ENCODE results near the gene PRKAR1B.

The PRKAR1B gene

DNA sequence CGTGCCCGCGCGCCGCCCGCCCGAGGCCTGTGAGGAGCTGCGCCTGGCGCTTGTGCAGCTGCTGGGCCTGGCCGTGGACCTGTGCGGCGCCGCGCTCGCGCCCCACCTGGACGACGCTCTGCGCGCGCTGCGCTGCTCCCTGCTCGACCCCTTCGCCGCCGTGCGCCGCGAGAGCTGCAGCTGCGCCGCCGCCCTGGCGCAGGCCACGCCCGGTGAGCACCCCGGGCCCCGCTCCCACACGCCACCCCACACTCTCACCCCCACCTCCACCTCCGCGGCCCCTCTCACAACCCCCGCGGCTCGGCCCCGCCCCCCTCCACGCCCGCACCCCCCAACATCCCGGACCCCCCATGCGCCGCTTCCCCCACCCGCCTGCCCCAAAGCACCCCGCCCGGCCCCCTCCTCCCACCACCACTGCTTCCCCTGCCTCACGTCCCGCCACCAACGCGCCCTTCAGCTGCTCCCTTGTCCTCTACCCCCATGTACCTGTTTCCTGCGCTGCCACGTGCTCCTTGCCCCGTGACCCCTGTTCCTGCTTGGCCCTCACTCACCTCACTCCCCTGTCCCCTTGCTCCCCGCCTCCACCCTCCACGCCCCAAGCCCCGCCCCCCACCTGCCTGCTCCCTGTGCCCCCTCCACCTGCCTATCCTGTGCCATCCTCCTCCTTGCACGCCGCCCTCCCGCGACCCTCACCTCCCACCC lies at the start of gene PRKAR1B:
PRKAR1B (minus strand) TSS at position 178 of the 702 bp plus-strand sequence. CDS start 15,776 bp downstream, outside the sequence.
- DNase-seq (ENCODE audit: low read depth in 2 of 2), result no peak

GRCh38 chr7:776381-776780 lies 49.3 kb upstream of the PRKAR1B start:
- DNase-seq (ENCODE audit: low read depth in 2 of 2), result no peak

DNA sequence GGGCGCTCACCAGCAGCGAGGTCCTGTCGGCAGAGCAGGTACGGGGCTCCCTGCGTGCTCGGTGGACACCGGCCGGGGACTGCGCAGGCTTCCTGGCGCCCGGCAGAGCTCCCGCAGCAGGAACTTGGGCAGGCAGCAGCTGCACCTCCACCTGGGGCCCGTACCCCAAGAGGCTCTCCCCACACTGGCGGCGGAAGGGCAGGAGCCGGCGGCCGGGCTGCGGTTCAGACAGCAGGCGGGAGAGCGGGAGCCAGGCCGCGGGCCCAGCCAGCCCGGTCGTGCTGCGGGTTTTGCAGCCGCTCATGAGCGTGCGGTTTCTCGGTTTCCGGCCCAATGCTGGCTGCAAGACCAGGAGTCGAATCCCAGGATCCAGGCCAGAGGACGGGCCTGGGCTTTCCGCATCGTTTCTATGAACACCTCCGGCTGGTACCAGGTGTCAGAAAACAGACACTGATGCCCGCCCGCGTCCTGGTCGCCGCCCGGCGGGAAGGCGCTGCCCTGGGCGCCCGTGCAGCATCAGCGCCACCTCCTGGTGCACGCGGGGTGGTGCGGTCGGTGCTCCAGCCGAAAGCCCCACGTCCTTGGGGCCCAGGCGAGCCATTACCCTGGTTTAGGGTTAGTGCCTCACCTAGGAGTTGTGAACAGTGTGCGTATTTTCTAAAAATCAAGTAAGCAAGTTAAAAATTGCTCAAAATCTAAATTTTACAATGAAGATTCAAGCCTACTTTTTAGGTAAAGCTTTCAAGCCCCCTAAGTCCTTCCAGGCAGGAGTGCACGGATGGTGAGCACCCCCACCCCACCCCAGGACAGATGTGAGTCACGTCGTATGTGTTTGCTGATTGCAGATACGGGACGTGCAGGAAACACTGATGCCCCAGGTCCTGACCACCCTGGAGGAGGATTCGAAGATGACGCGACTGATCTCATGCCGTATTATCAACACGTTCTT lies 47.4 kb upstream of the PRKAR1B start:
- DNase-seq (ENCODE audit: low read depth in 2 of 2), result no peak

GRCh38 chr7:773622-773915 lies 46.5 kb upstream of the PRKAR1B start:
- no peak for DNase-seq (ENCODE audit: low read depth in 2 of 2)

DNA sequence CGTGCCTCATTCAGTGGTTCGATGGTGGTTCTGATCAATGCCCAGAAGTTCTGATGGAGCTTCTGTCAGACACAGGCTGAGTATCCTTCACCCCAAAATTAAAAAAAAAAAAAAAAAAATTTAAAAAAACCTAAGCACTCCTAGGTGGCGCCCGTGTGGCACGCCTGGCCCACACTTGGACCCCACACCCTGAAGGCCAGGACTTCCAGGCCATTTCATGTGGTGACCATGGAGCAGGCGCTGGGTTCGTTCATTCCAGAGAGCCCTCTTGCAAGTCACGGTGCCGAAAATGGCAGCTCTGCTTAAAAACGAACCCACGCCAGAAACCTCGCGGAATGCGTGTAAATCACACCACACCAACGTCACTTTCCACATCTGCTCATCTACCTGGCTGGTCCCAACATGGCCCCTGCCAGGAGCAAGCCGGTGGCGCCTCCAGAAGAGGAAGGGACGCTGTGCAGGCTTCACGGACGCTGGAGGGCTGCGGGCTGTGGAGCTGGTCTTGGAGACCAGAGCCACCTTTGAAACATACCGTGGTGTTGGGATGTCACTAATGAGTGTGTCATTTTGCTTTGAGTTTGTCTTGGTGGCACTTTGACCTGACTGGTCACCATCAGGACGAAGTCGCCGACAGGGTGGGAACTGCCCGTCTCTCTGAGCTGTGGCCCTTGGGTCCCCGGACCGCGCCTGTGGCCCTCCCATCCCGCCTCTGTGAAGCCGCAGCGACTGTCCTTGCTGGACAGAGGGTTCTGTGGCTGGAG lies 46.0 kb upstream of the PRKAR1B start:
- no peak for DNase-seq (ENCODE audit: low read depth in 2 of 2)

- DNase-seq (ENCODE audit: low read depth in 2 of 2), result no peak
These were observed 45.3 kb upstream of the PRKAR1B start for GRCh38 chr7:772392-772791.

DNA sequence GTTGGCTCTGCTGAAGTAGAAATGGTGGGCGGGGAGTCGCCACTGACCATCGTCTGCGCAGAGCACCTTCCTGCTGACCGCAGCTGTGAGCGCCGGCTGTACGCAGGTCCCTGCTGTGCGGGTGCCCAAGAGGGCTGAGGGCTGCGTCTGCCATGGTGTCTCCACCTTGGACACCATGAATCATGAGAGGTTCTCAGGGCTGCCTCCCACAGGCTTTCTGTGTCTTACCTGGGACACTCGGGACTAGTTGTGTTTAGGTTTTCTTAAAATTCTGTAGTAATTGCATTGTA lies 44.9 kb upstream of the PRKAR1B start:
- no peak for DNase-seq (ENCODE audit: low read depth in 2 of 2)

DNA sequence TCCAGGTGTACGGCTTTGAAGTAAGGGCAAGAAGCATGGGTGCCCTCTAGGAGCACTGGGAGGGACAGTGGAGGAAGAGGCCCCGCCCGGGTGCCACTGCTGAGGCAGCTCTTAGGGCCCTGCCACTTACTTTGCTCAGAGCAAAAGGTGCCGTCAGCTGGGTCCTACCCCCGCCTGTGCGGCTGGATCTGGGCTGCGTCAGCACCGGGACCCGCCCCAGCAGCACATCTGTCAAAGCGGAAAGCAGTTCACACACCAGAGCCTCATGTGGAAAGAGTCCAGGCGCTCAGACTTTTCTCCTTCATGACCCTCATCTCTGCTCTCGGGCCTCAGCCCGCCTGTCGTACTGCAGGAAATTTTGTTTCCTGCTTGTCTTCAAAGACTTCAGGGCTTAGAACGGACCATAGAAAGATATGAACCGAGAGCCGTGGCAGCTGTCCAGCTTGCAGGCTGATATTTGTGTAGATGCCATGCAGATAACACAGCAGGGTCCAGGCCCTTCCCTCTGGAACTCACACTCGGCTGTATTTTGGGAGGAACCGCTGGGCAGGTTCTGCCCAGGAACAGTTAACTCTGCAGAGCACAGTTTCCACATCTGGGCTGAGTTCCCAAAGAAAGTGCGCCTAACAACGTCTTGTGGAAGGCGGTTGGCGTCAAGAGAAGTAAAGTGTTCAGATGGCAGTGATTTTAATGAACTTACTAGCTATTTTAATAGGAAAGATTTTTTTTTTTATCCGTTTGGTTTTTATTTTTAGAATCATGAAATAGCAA lies 44.3 kb upstream of the PRKAR1B start:
- no peak for DNase-seq (ENCODE audit: low read depth in 2 of 2)

DNA sequence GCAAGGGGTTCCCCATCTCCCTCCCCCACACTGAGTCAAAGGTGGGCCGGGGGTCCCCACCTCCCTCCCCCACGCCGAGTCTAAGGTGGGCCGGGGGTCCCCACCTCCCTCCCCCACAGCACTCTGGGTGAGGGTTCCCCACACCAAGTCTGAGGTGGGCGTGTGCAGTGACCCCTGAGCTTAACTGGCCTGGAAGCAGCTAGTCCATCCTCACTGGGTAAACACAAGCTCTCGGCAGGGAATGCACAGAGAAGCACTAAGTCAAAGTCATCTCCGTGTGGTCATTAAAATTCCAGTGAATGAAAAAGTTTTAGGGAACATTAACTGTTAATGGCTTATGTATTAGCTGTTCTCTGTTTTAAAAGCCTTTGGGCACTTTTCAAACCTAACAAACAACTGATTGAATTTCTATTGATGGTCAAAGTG lies 43.7 kb upstream of the PRKAR1B start:
- no peak for DNase-seq (ENCODE audit: low read depth in 2 of 2)

DNA sequence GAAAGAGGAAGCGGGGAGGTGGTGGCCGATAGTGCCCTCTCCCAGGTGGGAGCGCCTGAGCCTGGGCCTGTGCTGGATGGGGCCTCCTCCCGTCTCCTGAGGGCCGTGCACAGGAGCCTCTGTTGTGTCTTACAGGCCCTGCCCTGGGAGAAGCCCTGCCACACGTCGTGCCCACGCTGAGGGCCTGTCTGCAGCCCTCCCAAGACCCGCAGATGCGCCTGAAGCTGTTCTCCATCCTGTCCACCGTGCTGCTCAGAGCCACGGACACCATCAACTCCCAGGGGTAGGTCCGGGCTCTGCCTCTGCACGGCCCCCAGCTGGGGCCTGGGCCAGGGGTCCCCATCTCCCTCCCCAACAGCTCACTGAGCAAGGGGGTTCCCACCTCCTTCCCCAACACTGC lies 43.3 kb upstream of the PRKAR1B start:
- DNase-seq (ENCODE audit: low read depth in 2 of 2), result no peak

- DNase-seq (ENCODE audit: low read depth in 2 of 2), result no peak
These were observed 41.9 kb upstream of the PRKAR1B start for GRCh38 chr7:768881-769504.

GRCh38 chr7:767941-768731 lies 41.1 kb upstream of the PRKAR1B start:
- no peak for DNase-seq (ENCODE audit: low read depth in 2 of 2)

DNA sequence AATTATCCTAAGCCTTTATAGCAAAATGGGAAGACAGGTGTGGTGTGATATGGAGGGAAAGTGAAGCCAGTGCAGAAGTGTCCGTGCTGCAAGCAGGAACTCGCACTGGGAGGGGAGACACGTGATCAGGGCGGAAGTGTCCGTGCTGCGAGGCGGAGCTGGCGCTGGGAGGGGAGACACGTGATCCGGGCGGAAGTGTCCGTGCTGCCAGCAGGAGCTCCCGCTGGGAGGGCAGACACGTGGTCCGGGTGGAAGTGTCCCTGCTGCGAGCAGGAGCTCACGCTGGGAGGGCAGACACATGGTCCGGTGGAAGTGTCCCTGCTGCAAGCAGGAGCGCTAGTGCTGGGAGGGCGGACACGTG lies 40.5 kb upstream of the PRKAR1B start:
- DNase-seq (ENCODE audit: low read depth in 2 of 2), result no peak

- no peak for DNase-seq (ENCODE audit: low read depth in 2 of 2)
These were observed 38.3 kb upstream of the PRKAR1B start for GRCh38 chr7:765383-765782.

GRCh38 chr7:763762-764161 lies 36.7 kb upstream of the PRKAR1B start:
- DNase-seq (ENCODE audit: low read depth in 2 of 2), result no peak

GRCh38 chr7:762885-763284 lies 35.8 kb upstream of the PRKAR1B start:
- DNase-seq (ENCODE audit: low read depth in 2 of 2), result no peak

- DNase-seq (ENCODE audit: low read depth in 2 of 2), result no peak
These were observed 34.5 kb upstream of the PRKAR1B start for GRCh38 chr7:761631-762030.

- no peak for DNase-seq (ENCODE audit: low read depth in 2 of 2)
These were observed 34.0 kb upstream of the PRKAR1B start for GRCh38 chr7:761101-761500.

GRCh38 chr7:760006-760405 lies 32.9 kb upstream of the PRKAR1B start:
- DNase-seq (ENCODE audit: low read depth in 2 of 2), result no peak

GRCh38 chr7:759569-759968 lies 32.5 kb upstream of the PRKAR1B start:
- DNase-seq (ENCODE audit: low read depth in 2 of 2), result no peak

DNA sequence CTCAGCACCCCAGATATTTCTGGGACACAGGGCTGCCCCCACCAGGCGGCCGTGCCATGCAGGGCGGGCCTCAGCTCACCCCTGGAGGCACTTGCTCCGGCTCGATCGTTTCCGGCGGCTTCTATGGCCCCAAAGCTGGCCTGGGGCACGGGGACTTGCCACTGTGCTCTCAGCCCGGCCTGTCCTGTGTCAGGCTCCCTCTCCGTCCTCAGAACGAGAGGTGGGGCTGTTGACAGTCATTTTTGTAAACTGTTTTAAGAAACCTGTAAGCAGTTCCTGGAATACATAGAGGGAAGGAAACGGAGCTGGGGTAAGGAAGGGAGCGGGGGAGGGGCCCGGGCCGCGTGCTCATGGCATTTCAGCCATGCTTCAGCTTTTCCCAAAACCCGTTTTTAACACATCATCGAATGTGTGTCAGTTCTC lies 30.7 kb upstream of the PRKAR1B start:
- DNase-seq (ENCODE audit: low read depth in 2 of 2), result no peak

Measured in fibroblast of skin of left biceps (primary cell).